ENCODE results near the gene TOMM20.
"Not testable (repeated sequence)": the region's sequence is repeated elsewhere in the genome, so short reads cannot be mapped to it uniquely, and the experiment has no call there.

The TOMM20 gene

DNA sequence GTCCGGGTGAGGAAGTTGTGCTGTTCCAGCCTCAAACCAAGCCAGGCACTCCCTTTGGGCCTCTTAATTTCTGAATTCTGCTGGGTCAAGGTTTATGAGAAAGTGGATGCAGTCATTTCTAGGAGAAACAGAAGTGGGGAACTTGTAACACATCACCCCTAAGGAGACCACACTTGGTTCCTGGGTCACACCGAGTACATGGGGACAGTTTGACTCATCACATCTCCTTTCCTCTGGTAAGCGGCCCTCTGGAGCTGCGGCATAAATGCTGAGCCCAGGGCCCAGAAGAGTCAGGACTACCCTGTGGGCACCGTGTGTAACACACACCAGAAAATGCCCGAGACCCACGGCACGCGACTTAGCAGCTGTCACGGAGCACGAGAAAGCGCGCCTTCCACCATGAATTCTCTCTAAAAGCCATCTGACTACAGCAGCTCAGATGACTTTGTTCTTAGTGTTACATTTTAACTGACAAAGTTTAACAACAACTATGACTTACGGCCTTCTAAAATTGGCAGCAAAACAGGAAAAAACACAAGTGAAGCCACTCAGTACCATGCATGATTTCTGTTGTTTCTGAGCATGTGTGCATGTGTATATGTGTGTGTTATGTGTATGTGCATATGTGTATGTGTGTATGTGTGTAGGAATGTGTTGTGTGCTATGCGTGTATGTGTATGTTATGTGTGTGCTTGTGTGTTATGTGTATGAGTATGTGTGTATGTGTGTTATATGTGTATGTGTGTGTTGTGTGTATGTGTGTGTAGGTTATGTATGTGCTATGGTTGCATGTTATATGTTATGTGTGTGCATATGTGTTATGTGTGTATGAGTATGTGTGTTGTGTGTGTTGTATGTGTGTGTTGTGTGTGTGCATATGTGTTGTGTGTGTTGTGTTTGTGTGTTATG, 50.8 kb downstream of the TOMM20 start:
- DNase-seq: no peak

GRCh38 chr1:235077163-235077540, 51.5 kb downstream of the TOMM20 start:
- DNase-seq: no peak

DNA sequence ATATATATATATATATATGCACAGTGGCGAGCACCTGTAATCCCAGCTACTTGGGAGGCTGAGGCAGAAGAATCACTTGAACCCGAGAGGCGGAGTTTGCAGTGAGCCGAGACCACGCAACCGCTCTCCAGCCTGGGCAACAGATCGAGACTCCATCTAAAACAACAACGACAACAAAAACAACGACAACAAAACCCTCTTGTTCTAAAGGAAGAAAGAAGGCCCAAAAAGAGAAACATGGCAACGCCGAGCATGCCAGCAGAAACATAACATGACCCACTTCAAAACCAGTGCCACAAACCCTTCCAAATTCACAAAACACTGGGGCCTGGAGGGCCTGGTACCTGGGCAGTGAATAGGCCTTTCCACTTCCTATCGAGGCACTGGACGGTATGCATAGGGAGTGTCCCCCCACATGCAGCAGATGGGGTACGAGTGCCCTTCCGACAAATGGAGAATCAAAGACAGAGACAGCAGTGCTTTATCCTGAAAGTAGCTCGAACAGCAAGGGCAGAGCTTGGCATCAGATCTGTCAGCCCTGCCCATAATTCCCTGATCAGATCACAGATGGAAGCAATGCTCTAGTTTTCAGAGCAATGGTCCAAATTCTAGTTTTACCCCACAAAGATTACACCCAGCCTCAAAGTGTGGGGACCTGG, 52.0 kb downstream of the TOMM20 start:
- DNase-seq: no peak

DNA sequence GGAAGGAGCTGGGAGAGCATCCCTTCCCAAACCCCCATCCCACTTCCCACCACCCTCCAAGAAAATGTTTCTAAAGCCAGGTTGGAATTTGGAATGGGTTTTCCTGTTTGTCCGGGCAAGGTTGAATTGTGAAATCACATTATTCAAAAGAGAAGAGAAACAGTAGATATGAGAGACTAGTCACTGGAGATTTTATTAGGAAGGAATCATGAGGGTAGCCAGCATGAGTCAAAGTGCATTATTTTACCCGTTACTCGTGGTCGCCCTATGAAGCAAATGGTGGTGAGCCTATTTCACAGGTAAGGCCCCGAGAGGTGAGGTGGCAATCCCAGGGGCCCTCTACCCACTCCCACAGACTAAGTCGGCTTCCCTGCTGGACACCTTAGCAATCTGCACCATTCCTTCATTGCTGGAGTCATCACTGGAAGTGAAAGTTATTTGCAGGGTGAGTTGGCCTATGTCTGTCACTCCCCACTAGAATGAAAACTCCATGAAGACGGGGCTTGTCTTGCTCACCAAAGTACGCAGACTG, 52.8 kb downstream of the TOMM20 start:
- no peak for DNase-seq

- peak; percentile 70 for DNase-seq
Observed at GRCh38 chr1:235075048-235075776, 53.4 kb downstream of the TOMM20 start.

GRCh38 chr1:235074523-235075047, 54.1 kb downstream of the TOMM20 start:
- peak; percentile 58 for DNase-seq

DNA sequence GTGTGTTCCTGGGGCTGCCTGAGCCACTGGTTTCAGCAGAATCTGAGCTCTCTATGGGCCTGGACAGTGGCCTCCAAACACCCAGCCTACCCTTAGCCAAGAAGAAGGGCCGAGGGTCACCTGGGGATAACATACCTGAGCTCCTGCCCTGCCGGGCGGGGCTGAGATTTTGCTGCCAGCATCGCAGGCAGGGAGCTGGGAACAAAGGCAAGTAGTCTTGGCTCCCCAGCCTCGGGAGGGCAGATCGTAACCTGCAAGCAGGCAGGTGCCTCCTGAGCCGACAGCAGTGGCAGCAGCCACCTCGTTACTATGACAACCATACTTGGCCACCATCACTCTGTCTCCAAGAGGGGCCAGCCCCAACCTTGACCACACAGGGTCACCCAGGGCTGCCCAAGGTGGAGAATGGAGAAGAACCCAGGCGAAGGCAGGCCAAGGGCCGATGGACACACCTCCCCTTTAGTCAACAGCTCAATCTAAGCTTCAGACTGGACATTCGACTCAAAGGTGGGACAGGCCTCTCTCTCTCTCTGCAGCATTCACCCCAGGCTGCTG, 54.6 kb downstream of the TOMM20 start:
- no peak for DNase-seq

DNA sequence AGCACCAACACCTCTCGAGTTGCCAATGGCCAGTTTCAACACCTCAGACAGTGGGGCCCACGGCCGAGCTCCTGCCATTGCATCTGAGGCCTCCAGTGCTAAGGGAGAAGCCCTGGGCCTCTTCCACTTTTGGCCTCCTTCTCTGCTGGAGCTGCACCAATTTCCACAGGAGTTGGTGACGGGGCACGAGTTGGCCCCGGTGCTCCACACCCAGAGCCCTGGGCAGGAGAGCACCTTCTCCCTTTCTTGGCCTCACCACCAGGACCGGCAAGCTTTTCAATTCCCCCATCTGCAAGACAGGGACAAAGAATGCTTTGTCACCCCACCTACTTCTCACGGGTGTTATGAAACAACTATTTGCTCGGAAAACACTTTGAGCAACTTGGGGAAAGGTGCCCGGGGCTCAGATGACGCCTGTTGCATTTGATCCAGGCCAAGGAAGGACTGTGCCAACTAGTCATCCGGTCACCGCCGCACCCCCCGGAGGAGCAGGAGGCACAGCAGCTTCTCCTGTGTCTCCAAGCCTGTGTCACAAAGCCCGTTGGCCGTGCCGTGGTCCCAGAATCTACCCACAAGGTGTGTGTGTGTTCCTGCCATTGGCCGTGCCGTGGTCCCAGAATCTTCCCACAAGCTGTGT, 55.2 kb downstream of the TOMM20 start:
- DNase-seq: no peak

GRCh38 chr1:235072577-235072976, 56.1 kb downstream of the TOMM20 start:
- not testable (repeated sequence) for DNase-seq

DNA sequence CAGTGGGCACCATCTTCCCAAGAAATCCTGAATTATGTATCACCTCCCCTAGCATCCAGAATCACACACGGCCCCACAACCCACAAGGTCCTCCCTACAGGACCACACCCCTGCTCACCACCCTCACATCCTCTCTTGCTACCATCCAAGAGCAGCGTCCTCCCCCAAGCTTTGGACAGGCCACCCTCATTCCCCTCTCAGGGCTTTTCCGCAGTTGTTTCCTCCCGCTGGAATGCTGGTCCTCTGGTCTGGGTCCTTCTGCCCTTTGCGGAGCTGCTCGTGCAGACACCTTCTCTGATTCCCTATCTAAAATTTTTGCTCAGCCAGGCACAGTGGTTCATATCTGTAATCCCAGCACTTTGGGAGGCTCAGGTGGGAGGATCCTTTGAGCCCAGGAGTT, 56.5 kb downstream of the TOMM20 start:
- no peak for DNase-seq

DNA sequence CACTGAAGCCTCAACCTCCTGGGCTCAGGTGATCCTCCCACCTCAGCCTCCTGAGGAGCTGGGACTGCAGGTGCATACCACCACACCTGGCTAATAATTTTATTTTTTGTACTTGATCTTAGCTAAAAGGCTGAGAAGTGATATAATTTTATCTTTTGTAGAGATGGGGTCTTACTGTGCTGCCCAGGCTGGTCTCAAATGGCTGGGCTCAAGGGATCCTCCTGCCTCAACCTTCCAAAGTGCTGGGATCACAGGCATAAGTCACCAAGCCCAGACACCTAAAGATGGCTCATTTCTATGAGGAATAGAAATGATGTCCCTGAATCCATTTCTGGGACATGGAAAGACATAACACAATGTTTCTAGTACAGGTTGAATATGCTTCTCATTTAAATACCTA, 57.8 kb downstream of the TOMM20 start:
- no peak for DNase-seq

DNA sequence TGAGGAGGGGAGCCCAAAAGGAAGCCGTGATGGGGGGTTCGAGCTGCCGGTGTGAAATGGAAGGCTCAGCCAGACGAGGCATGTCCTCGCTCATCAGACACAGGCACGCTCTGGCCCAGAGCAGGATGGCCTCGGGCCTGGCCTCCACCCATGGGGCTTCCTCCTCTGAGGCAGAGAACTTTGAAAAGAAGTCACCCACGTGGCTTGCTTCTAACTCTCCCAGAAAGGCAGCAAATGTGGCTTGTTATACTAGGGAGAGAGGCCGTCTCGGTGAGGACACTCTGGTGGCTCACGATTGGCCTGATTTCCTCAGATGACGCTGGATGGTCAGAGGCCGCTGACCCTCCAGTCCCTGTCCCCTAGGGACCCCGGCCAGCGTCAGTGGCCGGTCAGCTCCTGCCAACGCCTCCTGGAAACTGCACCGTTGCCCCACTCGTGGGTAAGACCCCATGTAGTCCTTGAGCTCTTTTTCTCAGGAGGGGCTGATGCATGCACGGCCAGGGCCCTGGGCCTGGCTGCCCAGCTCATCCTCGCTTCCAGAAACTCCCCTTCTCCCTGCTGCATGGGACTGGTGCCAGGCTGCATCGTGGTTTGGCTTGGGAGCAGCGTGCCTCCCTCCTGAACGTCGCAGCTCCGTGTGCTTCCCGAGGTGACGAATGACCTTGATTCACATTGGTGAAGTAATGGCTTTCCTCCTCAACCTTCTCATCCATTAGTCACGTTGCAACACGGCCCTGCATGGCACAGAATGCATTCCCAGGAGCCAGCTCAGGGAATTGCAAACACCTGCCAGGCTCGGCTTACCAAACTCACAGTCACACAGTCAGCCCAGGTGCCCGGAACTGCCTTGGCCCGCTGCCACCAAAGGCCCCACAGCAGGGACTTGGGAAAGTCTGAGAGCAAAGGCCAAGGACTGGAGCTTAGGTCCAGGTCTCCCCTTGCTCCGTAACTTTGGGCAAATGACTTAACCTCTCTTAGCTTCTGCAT, 58.8 kb downstream of the TOMM20 start:
- DNase-seq: no peak

GRCh38 chr1:235069176-235069575, 59.5 kb downstream of the TOMM20 start:
- no peak for DNase-seq

GRCh38 chr1:235068158-235069121, 60.2 kb downstream of the TOMM20 start:
- no peak for DNase-seq

GRCh38 chr1:235067396-235068157, 61.1 kb downstream of the TOMM20 start:
- peak; percentile 85 for DNase-seq

DNA sequence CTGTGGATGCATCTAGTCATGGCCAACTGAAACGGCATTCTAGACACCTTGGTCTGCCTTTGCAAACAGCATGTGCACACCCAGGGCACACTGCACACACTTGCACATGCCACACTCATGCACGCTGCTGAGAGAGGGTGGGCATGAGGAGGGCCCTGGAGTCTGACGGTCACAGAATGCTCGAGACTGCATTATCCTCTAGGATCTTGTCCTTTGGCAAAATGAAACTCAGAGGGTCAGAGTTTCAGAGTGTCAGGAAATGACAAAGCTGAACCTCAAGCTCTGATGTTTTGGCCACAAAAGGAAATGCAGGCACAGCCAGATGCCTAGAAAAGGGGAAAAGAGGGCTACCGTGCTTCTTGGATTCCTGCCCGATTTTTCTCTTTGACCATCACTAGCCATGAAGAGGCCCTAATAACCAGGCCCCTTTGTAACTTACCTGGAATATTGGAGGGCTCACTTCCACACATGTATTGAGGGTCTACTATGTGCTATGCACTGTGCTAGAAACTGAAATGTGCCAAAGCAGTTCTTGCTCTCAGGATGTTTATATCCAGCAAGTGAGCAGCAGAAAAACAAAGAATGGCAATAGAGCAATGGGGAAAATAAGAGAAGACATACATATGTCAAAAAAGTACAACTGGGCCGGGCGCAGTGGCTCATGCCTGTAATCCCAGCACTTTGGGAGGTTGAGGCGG, 65.4 kb downstream of the TOMM20 start:
- no peak for DNase-seq

DNA sequence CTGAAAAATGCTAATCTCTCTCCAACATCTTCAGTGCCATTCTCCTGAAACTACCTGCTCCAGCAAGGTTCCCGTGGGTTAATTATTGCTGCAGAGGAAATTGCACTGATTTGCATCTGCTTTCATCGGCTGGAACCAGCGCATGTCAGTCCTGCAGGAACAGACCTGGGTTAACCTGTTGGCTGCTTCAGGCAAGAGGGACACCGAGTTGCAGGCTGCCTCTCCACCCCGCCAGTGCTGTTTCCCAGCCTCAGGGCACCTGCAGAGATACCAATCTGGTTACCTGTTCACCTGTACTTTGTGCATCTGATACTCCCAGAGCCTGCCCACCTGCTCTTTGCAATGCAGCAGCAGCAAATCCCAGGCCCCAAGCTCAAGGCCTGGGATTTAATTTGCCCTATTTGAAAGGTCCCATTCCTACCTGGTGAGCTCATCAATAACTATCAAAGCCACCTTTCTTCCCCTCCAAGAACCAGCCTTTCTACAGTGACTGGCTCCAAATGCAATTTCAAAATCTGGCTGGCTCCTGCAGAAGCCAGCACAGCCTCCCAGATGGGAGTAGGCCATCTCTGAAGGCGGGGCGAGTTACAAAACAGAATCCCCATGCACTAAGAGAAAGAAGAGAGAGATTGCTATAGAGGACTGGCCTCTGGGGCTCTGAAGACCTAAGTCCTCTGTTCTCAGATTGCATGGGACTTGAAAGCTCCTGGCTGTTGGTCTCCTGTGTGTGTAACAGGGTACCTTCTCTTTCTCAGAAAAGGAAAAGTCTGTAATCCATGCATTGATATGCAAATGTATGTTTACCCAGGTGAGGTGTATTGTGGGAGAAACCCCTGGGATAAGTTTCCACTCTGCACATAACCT, 67.8 kb downstream of the TOMM20 start:
- DNase-seq: no peak
